DMS53 (cell line): ENCODE results near the gene DNAJC1.

ENCODE experiments used
- DNase-seq: peaks from one replicate; lab custom pipeline; 2025; lab: John Stamatoyannopoulos, UW

The DNAJC1 gene

DNA sequence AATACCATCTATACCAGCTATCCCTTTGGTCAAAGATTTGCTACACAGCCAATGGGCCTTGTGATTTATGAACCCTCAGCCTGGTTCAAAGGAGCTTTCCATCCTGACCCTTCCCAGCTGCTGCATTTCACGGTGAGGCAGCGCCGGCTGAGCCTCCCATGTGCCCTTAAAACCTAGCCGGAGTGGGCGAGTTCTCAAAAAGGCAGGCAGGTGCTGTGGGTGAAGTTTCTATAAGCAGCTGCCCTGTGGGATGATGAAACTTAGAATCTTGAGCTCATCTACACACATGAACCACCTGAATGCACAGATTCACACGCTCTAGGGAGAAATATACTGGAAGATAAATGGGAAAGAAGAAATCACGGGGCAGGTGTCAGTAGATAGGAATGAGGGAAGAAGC lies 244.8 kb downstream of the DNAJC1 start:
- no peak for DNase-seq

DNA sequence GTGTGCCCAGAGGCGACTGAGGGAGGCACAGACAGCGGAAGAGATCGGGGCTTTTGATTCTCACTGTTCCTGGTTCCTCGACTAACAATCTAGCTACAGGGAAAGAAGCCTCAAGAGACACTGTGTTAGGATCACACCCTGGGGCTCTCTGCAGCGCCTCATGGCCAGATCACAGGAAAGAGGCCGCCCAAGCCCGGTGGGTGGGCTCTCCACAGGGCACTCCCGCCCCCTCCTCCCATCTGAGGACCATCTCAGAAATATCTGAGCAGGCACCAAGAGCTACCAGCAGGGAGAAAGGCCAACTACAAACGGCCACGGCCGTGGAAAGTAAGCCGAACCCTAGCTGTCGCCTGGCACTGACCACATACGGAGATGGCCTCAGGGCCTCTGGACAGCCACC lies 245.3 kb downstream of the DNAJC1 start:
- no peak for DNase-seq

DNA sequence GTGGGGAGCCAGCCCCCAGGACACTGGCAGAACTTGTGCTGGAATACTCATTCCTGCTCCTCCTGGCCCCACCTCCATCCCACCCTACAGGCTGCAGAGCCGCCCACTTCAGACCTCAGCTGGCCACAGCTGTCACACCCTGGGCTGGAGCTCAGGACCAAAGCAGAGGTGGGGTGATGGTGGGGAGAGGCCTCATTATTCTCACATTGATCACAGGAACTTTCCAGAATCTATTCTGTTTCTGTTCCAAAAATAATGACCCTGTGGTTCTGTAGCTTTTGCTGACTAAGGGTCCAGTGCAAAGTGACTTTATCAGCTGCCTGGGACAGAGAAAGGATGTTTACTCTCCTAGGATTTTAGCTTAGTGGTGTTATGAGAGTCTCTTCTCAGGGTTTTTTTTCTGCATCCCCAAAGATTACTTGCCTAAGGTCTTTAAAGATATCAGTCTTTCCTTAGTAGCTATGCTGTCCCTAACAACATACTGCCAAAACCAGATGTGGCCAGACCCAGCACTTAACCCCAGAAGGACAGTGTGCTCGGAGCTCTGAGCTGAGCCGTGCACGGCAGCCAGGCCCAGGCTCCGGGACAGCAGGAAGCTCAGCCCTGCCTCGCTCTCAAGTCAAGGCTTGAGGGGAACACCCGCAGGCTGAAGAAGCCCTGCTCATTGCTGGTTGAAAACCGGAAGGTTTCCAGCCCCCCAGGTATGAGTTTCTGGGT lies 246.2 kb downstream of the DNAJC1 start:
- DNase-seq = no peak

DNA sequence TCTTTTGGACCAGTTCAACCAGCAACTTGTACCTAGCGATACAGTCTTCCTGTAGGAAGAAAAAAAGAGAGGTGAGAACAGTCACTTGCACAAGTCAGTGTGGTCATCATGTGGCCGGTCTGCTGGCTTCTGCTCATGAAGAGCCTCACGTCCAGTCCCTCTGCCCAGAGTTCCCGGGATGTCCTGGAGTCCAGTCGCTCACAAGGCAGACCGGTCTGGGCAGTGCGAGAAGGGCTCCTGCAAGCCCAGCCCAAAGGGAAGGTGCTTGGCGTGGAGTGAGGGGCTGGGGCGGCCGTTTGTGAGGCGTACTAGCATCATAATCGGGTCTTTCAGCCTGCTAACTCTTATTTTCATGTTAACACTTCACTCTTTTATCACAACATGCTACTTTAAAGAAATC lies 246.8 kb downstream of the DNAJC1 start:
- DNase-seq = no peak

DNA sequence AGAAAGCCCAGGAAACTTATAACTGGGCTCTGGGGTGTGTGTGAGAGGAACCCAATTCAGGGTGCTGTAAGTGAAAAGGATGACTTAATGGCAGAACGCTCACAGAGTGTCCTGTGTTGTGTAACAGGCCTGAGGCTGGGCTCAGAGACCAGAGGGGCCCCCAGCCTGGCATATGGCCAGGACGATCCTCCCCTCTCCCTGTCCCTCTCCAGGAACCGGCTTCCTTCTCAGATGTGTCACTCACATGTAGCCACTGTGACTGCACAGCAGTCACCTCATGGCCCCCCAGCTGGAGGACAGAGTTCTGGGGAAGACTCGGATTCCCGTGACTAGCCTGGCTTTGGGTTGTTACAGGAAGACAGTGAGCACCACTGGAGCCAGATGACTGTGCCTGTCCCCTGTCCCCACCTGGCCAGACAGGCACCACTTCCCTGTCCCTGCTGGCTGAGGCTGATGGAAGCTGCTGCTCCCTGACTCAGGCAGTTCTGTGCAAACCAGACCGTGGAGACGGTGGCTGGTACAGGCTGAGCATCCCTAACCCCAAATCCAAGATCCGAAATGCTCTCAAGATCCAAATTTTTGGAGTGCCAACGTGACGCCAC lies 249.0 kb downstream of the DNAJC1 start:
- peak; percentile 30 for DNase-seq

DNA sequence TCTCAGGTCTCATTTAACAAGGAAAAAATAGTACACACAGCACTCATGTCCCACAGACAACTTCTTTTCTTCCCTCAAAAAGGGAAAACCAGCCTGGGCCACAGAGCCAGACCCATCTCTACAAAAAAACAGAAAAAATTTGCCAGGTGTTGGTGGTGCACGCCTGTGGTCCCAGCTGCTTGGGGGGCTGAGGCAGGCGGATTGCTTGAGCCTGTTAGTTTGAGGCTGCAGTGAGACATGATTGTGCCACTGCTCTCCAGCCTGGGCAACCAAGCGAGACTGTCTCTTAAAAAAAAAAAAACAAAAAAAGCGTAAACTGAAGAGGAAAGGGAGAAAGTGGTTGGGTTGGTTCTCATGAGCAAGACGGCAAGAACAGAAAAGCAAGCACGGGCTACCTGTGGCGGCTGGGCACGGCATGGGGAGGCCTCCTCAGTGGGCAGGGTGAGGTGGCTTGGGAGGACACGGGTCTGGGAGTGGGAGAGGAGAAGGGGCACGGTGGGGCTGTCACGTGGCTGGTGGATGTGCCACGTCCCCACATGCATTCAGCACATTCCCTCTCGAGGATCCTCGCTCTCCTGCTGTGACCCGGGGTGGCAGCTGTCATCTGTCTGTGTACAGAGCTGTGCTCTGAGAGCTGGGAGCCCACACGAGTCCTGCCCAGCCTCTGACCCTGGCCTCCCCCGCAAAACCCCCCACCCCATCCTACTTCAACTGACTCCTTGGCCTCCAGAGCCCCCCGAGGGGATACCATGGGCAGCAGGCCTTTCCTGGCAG lies 249.8 kb downstream of the DNAJC1 start:
- peak; percentile 48 for DNase-seq

DNA sequence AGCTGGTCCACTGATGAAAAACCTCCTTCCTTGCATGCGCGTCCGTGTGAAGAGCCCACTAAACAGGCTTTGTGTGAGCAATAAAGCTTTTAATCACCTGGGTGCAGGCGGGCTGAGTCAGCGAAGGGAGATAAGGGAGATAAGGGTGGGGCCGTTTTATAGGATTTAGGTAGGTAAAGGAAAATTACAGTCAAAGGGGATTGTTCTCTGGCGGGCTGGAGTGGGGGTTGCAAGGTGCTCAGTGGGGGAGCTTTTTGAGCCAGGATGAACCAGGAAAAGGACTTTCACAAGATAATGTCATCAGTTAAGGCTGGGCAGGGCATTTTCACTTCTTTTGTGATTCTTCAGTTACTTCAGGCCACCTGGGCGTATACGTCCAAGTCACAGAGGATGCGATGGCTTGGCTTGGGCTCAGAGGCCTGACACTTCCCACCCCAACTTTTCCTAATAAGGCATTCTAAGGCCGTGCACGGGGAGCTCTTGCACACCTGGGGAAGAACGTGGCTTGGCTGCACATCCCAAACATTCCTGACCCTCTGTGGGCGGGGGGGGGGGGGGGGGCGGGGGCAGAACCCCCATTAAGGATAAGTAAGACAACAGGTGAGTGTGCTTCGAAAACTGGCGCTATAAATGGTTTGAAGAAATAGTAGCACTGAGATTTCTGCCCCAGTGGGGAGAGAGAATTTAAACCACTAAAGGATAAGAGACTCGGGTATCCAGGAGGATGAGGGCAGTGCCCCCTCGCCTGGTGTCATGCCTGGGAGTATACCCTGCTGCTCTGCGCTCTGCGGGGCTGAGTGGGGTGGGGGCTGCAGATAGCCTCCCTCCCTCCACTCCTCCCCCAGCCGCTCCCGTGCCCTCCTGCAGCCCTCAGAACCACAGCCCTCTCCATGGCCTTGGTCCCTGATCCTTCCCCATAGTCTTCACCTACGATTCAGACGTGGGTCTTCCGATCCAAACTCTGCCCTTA lies 251.9 kb downstream of the DNAJC1 start:
- no peak for DNase-seq

DNA sequence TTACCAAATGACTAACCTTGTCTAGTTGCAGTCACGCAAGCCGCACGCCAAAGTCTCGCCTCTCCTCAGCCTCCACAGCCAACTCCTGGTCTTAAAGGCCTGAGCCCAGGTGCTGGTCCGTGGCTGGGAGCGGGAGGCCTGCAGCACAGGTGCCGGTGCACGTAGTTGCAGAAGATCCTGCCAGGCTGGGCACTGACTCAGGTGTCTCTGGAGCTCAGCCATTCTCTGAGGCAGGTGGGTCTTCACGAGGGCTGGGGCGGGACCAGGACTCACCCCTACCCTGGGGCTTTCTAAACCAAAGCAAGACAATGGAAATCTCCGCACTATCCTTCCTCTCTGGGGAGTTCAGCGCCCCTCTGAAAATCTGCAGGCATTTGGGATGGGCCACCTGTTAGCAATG lies 253.1 kb downstream of the DNAJC1 start:
- DNase-seq = no peak

DNA sequence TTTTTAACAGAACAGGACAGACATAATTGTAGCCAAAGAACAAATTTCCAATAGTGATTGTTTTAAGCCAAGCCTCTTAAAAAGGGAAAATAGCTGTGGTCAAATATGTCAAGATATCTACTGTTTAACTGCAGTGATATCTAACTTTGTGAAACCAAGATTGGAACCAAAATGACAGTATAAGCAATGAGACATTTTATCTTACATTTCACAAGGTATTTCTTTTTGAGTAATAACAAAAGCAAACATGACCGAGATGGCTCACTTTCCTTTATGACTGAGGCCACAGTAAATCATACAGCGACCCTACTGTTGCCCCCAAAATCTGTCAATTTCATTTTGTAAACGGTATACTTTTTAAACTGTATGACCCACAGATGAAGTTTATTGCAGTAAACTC lies 253.7 kb downstream of the DNAJC1 start:
- no peak for DNase-seq

DNA sequence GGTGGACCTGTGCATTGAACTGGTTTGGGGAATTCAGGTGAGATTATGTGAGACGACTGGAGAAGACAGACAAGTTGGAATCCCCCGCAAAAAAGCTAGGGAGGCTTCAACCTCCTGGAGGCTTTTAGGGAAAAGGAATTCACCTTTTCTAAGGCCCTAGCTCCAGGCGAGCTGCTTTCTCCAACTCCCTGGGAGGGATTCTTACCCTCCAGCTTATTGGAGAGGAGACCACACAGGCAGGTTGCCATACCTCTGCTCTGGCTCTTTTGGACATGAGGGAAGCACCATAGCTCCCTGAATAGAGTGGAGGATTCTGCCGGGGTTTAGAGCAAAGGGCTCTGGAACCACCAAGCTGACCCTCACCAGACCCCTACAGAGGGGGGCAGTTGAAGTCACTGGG lies 255.7 kb downstream of the DNAJC1 start:
- no peak for DNase-seq

DNA sequence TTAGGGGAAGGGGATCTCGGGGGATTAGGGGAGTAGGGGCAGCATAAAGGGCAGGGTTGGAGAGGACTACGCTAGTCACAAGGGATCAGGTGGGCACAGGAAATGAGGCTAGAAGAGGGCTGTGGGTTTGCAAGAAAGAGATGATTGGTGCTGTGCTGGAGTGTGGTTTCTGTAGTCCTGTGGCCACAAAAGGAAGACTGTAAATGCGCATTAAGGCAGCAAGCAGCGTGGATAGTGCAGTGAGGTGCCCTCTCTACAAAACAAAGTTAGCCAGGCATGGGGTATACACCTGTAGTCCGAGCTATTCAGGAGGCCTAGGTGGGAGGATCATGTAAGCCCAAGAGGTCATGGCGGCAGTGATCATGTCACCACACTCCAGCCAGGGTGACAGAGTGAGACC lies 257.4 kb downstream of the DNAJC1 start:
- DNase-seq = no peak

DNA sequence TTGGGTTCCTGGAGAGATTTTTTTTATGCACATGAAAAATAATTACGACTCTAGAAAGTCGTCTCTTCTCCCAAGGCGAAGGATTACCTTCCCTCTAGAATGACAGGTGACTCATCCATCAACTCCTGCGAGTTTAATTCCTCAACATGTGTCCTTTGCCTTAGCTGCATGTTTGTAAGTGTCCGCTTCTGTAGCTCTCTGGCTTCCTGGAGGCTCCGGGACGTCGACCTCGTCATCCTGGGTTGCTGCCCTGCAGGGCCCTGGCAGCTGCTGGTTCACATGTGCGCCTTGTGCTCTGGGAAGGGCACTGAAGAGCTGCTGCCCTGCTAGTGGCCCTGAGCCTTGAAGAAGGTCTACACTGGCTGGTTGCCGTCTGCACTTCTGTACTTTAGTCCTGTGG lies 259.3 kb downstream of the DNAJC1 start:
- DNase-seq = no peak

DNA sequence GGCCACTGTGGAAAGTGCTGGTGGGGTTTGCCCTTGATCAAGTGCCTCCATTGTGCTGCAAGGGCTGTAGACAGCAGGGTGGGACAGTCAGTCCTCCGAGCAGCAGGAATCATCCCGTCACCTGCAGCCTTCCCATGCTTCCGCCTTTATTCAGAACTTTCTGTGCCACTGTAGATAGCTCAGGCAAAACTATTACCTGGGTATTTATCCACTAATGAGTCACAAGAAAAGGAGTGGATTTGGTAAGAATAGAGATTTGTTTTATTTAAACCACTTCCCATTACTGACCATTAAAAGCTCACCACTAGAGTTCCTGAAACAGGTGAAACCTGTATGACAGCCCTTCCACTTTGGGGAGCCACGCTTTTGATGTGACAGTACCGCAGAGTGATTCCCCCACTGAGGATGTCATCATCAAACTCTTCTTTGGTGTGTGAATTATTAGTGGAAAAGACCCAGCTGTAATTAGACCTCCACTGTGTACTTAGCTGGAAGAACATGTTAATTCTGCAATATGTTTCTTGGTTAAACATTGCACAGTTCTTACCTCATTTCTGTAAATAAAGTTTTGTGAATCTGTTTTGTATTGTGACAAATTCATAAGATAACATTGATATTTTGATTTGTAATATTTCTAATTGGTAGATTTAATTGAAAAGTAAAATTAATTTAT lies 260.7 kb downstream of the DNAJC1 start:
- peak; percentile 31 for DNase-seq

DNA sequence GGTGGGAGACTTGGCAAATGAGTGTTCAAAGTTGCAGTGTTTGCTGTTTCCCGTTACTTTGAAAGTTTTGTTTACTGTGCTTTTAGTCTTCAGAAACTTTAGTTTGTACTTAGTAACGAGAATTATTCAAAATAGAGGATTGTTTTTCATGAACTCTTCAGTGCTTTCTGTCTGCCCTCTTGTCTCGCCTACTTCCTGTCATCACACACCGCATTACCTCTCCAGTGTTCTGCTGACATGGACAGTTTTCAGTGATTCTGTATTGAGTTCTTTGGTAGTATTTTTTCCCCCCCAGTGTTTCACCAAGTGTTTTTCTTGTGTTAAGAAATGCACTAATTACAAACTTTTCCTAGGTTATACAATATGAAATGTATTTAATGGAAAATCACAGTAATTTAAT lies 262.5 kb downstream of the DNAJC1 start:
- no peak for DNase-seq

DNA sequence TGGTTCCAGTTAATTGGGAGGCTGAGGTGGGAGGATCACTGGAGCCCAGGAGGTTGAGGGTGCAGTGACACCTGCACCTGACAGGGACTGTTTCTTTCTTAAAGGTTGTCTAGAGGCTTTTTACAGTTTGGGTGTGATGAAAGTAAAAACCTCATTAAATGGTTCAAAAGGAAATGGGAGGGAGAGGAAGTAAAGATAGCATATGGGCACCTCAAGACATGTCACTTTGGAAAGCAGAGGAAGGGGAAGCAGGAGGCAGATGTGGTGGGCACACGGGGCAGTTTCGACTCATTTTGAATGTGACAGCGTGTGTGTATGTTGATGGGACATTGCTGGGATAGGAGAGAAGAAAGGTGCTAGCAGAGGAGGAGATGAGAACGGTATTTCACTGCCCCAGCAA lies 266.4 kb downstream of the DNAJC1 start:
- DNase-seq = no peak

DNA sequence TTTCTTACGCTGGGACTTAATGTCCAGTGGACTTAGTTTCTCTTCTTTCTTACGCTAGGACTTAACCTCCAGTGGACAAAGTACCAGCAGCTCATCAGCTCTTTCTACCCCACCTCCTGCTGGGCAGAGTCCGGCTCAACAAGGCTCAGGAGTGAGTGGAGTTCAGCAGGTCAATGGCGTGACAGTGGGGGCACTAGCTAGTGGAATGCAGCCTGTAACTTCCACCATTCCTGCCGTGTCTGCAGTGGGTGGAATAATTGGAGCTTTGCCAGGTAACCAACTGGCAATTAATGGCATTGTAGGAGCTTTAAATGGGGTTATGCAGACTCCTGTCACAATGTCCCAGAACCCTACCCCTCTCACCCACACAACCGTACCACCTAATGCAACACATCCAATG lies 269.8 kb downstream of the DNAJC1 start:
- DNase-seq = no peak

DNA sequence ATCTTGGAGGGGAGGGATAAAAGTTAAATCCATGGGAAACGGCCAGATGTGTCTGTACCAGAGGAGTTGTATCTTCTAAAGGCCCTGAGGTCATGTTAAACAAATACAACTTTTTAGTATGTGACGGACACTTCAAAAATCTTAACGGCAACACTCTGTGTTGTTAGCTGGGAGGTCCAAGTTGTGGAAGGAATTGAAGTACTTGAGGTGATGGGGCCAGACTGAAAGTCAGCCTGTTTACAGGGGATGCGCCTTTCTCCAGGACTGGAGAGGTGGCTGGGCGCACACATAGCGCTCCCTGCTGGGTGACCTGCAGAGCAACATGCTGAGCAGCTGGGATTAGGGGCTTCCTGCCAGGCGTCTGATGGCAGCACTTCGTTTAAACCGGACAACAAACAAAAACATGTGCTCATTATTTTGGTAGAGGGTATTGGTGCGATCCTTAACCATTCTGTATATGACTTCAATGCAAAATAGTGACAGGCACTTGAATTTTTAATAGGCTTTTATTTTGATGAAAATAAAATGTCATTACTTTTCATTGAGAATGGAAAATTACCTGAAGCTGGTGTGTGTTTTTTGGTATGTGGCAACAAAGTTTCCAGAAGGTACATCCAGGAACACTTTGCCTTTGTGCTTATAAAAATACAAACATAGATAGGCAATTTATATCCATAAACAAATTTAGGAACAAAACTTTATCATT lies 271.3 kb downstream of the DNAJC1 start:
- DNase-seq = peak; percentile 79

DNA sequence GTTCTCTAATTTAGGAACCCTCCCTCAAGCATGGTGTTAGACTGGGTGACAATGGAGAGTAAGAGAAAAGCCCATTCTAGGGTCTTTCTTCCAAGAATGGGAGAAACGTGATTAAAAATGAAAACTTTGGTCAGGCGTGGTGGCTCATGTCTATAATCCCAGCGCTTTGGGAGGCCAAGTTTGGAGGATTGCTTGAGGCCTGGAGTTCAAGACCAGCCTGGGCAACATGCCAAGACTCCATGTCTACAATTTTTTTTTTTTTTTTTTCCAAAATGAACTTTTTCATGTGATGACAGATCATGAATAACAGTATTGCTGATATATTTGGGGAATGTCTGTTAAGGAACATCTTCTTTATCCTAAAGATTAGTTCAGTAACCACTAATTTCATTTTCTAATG lies 274.9 kb downstream of the DNAJC1 start:
- no peak for DNase-seq

DNA sequence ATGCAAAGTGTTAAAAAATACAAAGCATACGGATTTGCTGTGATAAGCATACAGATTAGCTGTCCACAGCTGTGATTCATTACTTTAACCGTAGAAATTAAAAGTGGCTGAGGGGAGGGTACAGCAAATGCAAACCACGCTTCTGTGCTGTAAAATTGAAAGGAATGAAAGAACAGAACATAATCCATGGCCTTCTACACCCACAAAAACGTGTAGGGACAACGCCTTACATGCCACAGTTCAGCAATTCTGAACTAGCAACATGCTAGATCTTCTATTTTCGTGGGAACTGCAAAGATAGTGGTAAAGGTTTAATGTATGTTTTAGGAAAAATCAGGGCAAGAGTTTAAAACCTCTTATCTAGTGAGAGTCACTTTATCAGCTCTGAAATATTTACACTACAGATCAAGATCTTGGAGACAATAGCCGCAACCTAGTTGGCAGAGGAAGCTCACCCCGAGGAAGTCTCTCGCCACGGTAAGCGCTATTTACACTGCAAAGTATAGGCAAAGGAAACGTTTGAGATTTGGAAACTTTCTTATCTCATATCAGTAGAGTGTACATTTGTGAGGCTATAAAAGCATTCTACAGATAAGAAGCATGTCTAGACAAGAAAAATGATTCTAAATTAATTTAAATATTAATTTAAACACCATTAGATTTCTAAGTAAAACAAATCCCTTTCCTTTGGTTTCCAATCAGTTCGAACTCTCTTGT lies 275.9 kb downstream of the DNAJC1 start:
- no peak for DNase-seq

DNA sequence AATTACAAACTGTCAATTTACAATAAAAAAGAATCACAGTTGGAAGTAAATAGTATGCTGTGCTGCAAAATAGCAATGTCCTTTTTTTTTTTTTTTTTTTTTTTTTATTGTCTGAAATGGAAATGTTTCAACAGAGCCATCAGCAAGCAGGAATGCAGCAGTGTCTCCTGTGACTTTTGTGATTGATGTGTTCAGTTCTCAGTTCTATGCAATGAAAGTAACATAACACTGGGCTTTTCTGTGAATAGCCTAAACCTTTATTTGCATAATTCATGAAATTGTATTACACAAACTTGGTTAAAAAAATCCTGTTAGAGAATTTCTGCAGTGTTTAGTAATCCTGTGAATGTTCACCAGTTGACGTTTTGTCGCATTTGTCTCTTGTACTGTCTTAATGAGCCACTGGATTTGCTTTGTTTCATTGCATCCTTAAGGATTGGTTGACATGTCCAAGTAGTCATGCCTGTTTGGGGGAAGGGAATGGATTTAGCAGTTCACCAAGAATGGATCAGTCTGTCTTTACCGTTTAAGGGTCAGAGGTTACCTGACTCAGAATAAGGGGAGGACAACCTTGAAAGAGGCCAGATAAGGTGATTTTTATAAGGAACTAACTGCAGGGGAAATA lies 276.8 kb downstream of the DNAJC1 start:
- DNase-seq = no peak
